PC-3 (cell line): ENCODE data around the gene NIPSNAP3A. TPM values are rescaled to one million over a fixed set of nuclear protein-coding genes. Genes with fewer than 3 reads are reported as not detected.
A peak's percentile ranks its signal among the peaks of the same experiment; 100 is the strongest.

Experiments used
- ATAC-seq: fragments of 200-7000 bp; cut with Tn5 transposase; 2 replicates; pipeline ENCODE4 v1.9.1; 2020; ENCODE audit warnings: mild to moderate bottlenecking, moderate library complexity
- BruUV-seq: library from RNA; stranded (reverse); fragments of 400-500 nt; replicated peaks from 2 replicates; lab custom pipeline; 2021; lab: Mats Ljungman, UMichigan
- CTCF ChIA-PET: fragments of 300-600 bp; sonication (Branson Sonifier 250); formaldehyde crosslinking; loops from one replicate; lab custom pipeline; 2022; ENCODE audit warnings: antibody characterized with exemption; lab: Charles Lee
- POLR2A ChIA-PET: fragments of 300-600 bp; sonication (Branson Sonifier 250); formaldehyde crosslinking; loops from one replicate; lab custom pipeline; 2022; ENCODE audit warnings: antibody characterized with exemption; ENCODE audit not compliant: unreplicated experiment; lab: Charles Lee
- DNase-seq: peaks from one replicate; pipeline ENCODE4 v3.0.0-alpha.2; 2015
- H2AFZ ChIP-seq: fragments of 300-600 bp; sonication (generic); 2 replicates; pipeline ENCODE4 v1.6.0; 2016; ENCODE audit warnings: antibody characterized with exemption, low read length
- H3F3A ChIP-seq: fragments of 300-600 bp; sonication (generic); one replicate; pipeline ENCODE4 v1.6.0; 2017; ENCODE audit warnings: antibody characterized with exemption, low read length, control low read depth, mild to moderate bottlenecking; ENCODE audit not compliant: unreplicated experiment
- H3K27ac ChIP-seq: fragments of 300-600 bp; sonication (generic); 2 replicates; pipeline ENCODE4 v1.5.1; 2016; ENCODE audit warnings: mild to moderate bottlenecking, low read length
- H3K27me3 ChIP-seq: fragments of 300-600 bp; sonication (generic); 2 replicates; pipeline ENCODE4 v1.6.1; 2016; ENCODE audit warnings: low read length, mixed read lengths
- H3K36me3 ChIP-seq: fragments of 300-600 bp; sonication (generic); 2 replicates; pipeline ENCODE4 v1.6.1; 2016; ENCODE audit warnings: low read depth, mixed run types, low read length, mixed read lengths
- H3K4me1 ChIP-seq: fragments of 300-600 bp; sonication (generic); 2 replicates; pipeline ENCODE4 v1.5.1; 2016; ENCODE audit warnings: low read length; ENCODE audit not compliant: insufficient read depth
- H3K4me2 ChIP-seq: fragments of 300-600 bp; sonication (generic); 2 replicates; pipeline ENCODE4 v1.6.0; 2016; ENCODE audit warnings: low read length
- H3K4me3 ChIP-seq: fragments of 300-600 bp; sonication (generic); 2 replicates; pipeline ENCODE4 v1.5.1; 2016; ENCODE audit warnings: mild to moderate bottlenecking, low read length, mixed read lengths
- H3K79me2 ChIP-seq: fragments of 300-600 bp; sonication (generic); 2 replicates; pipeline ENCODE4 v1.6.1; 2017; ENCODE audit warnings: low read length, mixed read lengths
- H3K9ac ChIP-seq: fragments of 300-600 bp; sonication (generic); 2 replicates; pipeline ENCODE4 v1.6.0; 2016; ENCODE audit warnings: mild to moderate bottlenecking, low read length
- H3K9me2 ChIP-seq: fragments of 300-600 bp; sonication (generic); replicated peaks from 2 replicates; pipeline ENCODE4 v1.6.1; 2016; ENCODE audit warnings: mixed run types, low read length, mixed read lengths
- H3K9me3 ChIP-seq: fragments of 300-600 bp; sonication (generic); 2 replicates; pipeline ENCODE4 v1.6.1; 2016; ENCODE audit warnings: low read length, mixed read lengths
- H4K20me1 ChIP-seq: fragments of 300-600 bp; sonication (generic); 2 replicates; pipeline ENCODE4 v1.6.1; 2016; ENCODE audit warnings: low read length, mixed read lengths
- EZH2 ChIP-seq: fragments of 300-600 bp; sonication (generic); IDR thresholded peaks from one replicate; pipeline ENCODE4 v1.6.1; 2017; ENCODE audit warnings: antibody characterized with exemption, mild to moderate bottlenecking, low read length; ENCODE audit not compliant: unreplicated experiment
- EZH2phosphoT487 ChIP-seq: fragments of 300-600 bp; sonication (generic); IDR thresholded peaks from 2 replicates; pipeline ENCODE4 v1.6.1; 2018; ENCODE audit warnings: mild to moderate bottlenecking, antibody characterized with exemption, low read length, borderline replicate concordance
- intact Hi-C: fragments of 100-400 bp; cut with micrococcal nuclease; formaldehyde crosslinking; loops from 2 replicates; pipeline ENCODE4 v1.9.0; 2023
- total RNA-seq: library from RNA; depleted of rRNA; stranded (reverse); fragments of >200 nt; gene quantifications from 2 replicates; pipeline ENCODE4 v1.2.3, GENCODE V29; 2014
- TF ChIP-seq, protein P1 (sequence below): fragments of 300-600 bp; sonication (generic); conservative IDR thresholded peaks from 2 replicates; pipeline ENCODE4 v1.5.1; 2017; ENCODE audit warnings: antibody characterized with exemption, low read depth, mild to moderate bottlenecking, low read length

The NIPSNAP3A gene
- total RNA-seq, 1 experiment from 2014 or later = 9.1 TPM

GRCh38 chr9:104788251-104788650 lies 40.8 kb downstream of the NIPSNAP3A start:
- no peaks in the 10 kb centered on the region for H4K20me1 ChIP-seq
- no peaks in the 10 kb centered on the region for H3F3A ChIP-seq
- H3K9me2 ChIP-seq = no peaks in the 10 kb centered on the region
- TF ChIP-seq EZH2phosphoT487 (no peak), EZH2 (no peak)
- TF ChIP-seq, protein P1, sequence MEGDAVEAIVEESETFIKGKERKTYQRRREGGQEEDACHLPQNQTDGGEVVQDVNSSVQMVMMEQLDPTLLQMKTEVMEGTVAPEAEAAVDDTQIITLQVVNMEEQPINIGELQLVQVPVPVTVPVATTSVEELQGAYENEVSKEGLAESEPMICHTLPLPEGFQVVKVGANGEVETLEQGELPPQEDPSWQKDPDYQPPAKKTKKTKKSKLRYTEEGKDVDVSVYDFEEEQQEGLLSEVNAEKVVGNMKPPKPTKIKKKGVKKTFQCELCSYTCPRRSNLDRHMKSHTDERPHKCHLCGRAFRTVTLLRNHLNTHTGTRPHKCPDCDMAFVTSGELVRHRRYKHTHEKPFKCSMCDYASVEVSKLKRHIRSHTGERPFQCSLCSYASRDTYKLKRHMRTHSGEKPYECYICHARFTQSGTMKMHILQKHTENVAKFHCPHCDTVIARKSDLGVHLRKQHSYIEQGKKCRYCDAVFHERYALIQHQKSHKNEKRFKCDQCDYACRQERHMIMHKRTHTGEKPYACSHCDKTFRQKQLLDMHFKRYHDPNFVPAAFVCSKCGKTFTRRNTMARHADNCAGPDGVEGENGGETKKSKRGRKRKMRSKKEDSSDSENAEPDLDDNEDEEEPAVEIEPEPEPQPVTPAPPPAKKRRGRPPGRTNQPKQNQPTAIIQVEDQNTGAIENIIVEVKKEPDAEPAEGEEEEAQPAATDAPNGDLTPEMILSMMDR = no peak
- DNase-seq (no peak), ATAC-seq (no peak)
- H3K4me1 ChIP-seq = peaks cover 24% of the 10 kb centered on the region
- H3K27ac ChIP-seq = no peak overlapping the region
- intact Hi-C loops = no loop called here
- ChIA-PET CTCF (no interaction called here), POLR2A (no interaction called here)
- H2AFZ ChIP-seq = no peak overlapping the region
- H3K4me3 ChIP-seq = no peak overlapping the region
- BruUV-seq = no TSS peak
- no peaks in the 10 kb centered on the region for H3K27me3 ChIP-seq
- no peaks in the 10 kb centered on the region for H3K36me3 ChIP-seq
- no peak overlapping the region for H3K4me2 ChIP-seq
- H3K9ac ChIP-seq = no peak overlapping the region
- no peaks in the 10 kb centered on the region for H3K79me2 ChIP-seq
- no peaks in the 10 kb centered on the region for H3K9me3 ChIP-seq

- intact Hi-C loops = no loop called here
- no peaks in the 10 kb centered on the region for H3K27me3 ChIP-seq
- no peaks in the 10 kb centered on the region for H3F3A ChIP-seq
- H3K9me2 ChIP-seq = no peaks in the 10 kb centered on the region
- BruUV-seq = no TSS peak
- H3K79me2 ChIP-seq = no peaks in the 10 kb centered on the region
- peak overlapping the region; percentile 26; the same call in 1 of the 2 replicates for H3K27ac ChIP-seq
- H4K20me1 ChIP-seq = no peaks in the 10 kb centered on the region
- CTCF ChIA-PET = no interaction called here
- H3K9ac ChIP-seq = no peak overlapping the region
- no peaks in the 10 kb centered on the region for H3K36me3 ChIP-seq
- H2AFZ ChIP-seq = no peak overlapping the region
- POLR2A ChIA-PET = no interaction called here
- DNase-seq (peak; percentile 44), ATAC-seq (no peak)
- TF ChIP-seq EZH2phosphoT487 (no peak), EZH2 (no peak)
- TF ChIP-seq, protein P1 = no peak
- H3K4me2 ChIP-seq = no peak overlapping the region
- H3K9me3 ChIP-seq = no peaks in the 10 kb centered on the region
- H3K4me1 ChIP-seq = peaks cover 25% of the 10 kb centered on the region
- no peak overlapping the region for H3K4me3 ChIP-seq
These were observed 46.6 kb downstream of the NIPSNAP3A start for GRCh38 chr9:104794070-104794469.

- intact Hi-C loops = no loop called here
- no TSS peak for BruUV-seq
These were observed 47.6 kb downstream of the NIPSNAP3A start for GRCh38 chr9:104795082-104795481.

More at GRCh38 chr9:104795082-104795481, 47.6 kb downstream of the NIPSNAP3A start:
- no peak overlapping the region for H3K9ac ChIP-seq
- H3K9me3 ChIP-seq = no peaks in the 10 kb centered on the region
- peaks cover 25% of the 10 kb centered on the region for H3K4me1 ChIP-seq
- no peak overlapping the region for H3K27ac ChIP-seq
- no peak overlapping the region for H2AFZ ChIP-seq
- no peaks in the 10 kb centered on the region for H3K79me2 ChIP-seq
- no peak overlapping the region for H3K4me2 ChIP-seq
- no peaks in the 10 kb centered on the region for H4K20me1 ChIP-seq
- H3K27me3 ChIP-seq = no peaks in the 10 kb centered on the region
- no peak for TF ChIP-seq EZH2
- TF ChIP-seq, protein P1 = no peak
- H3K36me3 ChIP-seq = no peaks in the 10 kb centered on the region
- H3F3A ChIP-seq = no peaks in the 10 kb centered on the region
- no peaks in the 10 kb centered on the region for H3K9me2 ChIP-seq
- ATAC-seq (no peak), DNase-seq (no peak)
- ChIA-PET CTCF (no interaction called here), POLR2A (no interaction called here)
- no peak overlapping the region for H3K4me3 ChIP-seq
